Measurements from ENCODE around the gene CAMKMT. TPM values are rescaled to one million over a fixed set of nuclear protein-coding genes. Genes with fewer than 3 reads are reported as not detected.

Gene CAMKMT
- total and polyA plus RNA-seq, 9 of the 15 experiments (the other 6 are each of a cell fraction or from before 2014, with no cell fraction given), result 1.6 to 15.3 (median 7.4) TPM

- intact Hi-C loops (cut with micrococcal nuclease) (loop anchor here (1.0 to 5.0 kb wide), 4 partner anchors 86 to 564 kb away; no protein-coding TSS in a partner anchor), in situ Hi-C loops (cut with MboI) (no loop called here)
- no peaks in the 10 kb centered on the region for H3K36me3 ChIP-seq (ENCODE audit: control insufficient read depth, insufficient read depth, low read length)
- ATAC-seq (no peak), DNase-seq (ENCODE audit: extremely low read depth in 1 of 4, low spot score in 3 of 4) (peak in 3 of 4 experiments; percentile 8 to 57 (median 13)), FAIRE-seq (no peak)
- H3K4me2 ChIP-seq (ENCODE audit: insufficient read depth, low read length), result no peak overlapping the region
- WGBS (ENCODE audit: insufficient coverage, low coverage, missing lambda C conversion rate), result 22% methylated on average over 3 of the region's 3 CpGs
- H3K27me3 ChIP-seq (ENCODE audit: control insufficient read depth in 2 of 2, insufficient read depth in 2 of 2, low read length in 2 of 2), result no peaks in the 10 kb centered on the region
- ChIA-PET POLR2A (interaction anchor here (1.0 to 1.5 kb wide), 2 partner anchors 12 to 31 kb away, joined by 4 read pairs; partner anchors contain the start of genes CAMKMT and PREPL), CTCF (ENCODE audit: low intra/inter-chr PET ratio) (interaction anchor here (0.7 to 2.6 kb wide), 2 partner anchors 87 to 563 kb away, joined by 3 to 18 read pairs; no protein-coding TSS in a partner anchor)
- no peaks in the 10 kb centered on the region for H4K20me1 ChIP-seq (replicated peaks; ENCODE audit: control insufficient read depth, insufficient read depth, low read length)
- BruUV-seq (replicated peaks), result no TSS peak
- H3K9me3 ChIP-seq (replicated peaks; ENCODE audit: control insufficient read depth, insufficient read depth, low read depth, low read length), result no peaks in the 10 kb centered on the region
- H3K79me2 ChIP-seq (ENCODE audit: control insufficient read depth, insufficient read depth, low read length), result no peaks in the 10 kb centered on the region
- no peak overlapping the region for H3K4me3 ChIP-seq
- H3K27ac ChIP-seq (ENCODE audit: extremely low read depth, low read depth, low read length), result no peak overlapping the region
- no peaks in the 10 kb centered on the region; a peak in 1 of 5 replicates for H3K4me1 ChIP-seq (replicated peaks in 1 of 2; ENCODE audit: control insufficient read depth in 2 of 2, insufficient read depth in 2 of 2, low read length in 2 of 2)
- H3K9ac ChIP-seq (ENCODE audit: insufficient read depth in 1 of 2, low read depth in 2 of 2, low read length in 2 of 2), result no peak overlapping the region
- H2AFZ ChIP-seq (ENCODE audit: low read depth, low read length), result no peak overlapping the region
- H3K9me1 ChIP-seq (ENCODE audit: control insufficient read depth, insufficient read depth, low read length), result no peaks in the 10 kb centered on the region
- TF ChIP-seq ARID3B (CRISPR knock-in tag; IDR thresholded peaks at IDR 0.05; ENCODE audit: borderline replicate concordance) (no peak), RNF219 (CRISPR knock-in tag; IDR thresholded peaks at IDR 0.05) (no peak), ZNF449 (CRISPR knock-in tag; IDR thresholded peaks at IDR 0.05) (no peak), NR2C1 (IDR thresholded peaks at IDR 0.05) (no peak), NR2C1 (tag; IDR thresholded peaks at IDR 0.05) (no peak), RBFOX2 (IDR thresholded peaks at IDR 0.05; ENCODE audit: low read depth, low read length) (no peak), CLOCK (CRISPR knock-in tag; IDR thresholded peaks at IDR 0.05; ENCODE audit: borderline replicate concordance) (no peak), SREBF2 (CRISPR knock-in tag; IDR thresholded peaks at IDR 0.05) (no peak), HDAC1 (IDR thresholded peaks at IDR 0.05) (no peak)
These were observed 30.7 kb downstream of the CAMKMT start for GRCh38 chr2:44392338-44392943.
